ENCODE results near the gene KLHL2.
"Not testable (repeated sequence)": the region's sequence is repeated elsewhere in the genome, so short reads cannot be mapped to it uniquely, and the experiment has no call there.

KLHL2 gene

DNA sequence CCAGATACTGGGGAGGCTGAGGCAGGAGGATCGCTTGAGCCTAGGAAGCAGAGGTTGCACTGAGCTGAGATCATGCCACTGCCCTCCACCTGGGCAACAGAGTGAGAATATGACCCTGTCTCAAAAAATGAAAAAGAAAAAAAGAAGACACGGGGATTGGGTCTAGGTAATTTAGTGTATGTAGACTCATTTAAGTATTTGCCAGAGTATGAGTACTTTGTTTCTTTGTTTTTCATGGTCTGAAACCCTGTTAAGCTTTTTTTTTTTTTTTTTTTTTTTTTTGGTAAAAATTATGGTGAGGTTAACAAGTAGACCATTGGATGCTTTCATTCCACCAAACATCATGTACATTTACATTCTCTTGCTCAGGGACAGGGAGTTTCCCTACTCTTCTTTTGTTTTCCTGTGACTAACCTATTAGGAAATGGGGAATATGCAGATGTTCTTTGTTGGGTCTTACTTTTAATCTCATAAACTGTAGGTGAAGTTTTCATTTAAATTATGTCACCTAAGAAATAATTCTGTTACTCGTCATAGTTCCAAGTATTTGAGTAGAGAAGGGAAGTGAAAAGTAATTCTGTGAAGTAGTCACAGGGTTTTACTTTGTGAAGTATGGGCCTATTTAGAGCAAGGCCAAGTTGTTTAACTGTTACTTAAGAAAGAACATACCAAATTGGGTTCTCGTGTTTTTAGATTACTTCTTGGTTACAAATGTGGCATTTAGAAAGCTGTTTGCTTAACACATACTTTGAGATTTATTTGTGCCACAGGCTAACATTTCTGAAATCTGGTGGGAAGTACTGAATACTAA lies 25.5 kb downstream of the KLHL2 start:
- not testable (repeated sequence) for DNase-seq (ENCODE audit: low read depth)

DNA sequence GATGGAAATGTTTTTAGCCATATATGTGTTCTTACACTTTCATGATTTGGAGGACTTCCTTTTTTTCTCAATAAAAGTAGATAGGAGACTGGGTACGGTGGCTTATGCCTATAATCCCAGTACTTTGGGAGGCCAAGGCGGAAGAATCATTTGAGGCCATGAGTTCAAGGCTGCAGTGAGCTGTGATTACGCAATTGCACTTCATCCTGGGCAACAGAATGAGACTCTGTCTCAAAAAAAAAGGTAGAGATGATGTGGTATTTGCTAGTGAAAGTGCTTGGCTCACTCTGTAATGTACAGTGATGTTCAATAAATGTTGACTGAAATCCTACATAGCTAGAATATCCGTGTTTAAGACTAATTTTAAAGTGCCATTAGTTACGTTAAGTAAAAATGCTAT lies 27.4 kb downstream of the KLHL2 start:
- DNase-seq (ENCODE audit: low read depth), result no peak

DNA sequence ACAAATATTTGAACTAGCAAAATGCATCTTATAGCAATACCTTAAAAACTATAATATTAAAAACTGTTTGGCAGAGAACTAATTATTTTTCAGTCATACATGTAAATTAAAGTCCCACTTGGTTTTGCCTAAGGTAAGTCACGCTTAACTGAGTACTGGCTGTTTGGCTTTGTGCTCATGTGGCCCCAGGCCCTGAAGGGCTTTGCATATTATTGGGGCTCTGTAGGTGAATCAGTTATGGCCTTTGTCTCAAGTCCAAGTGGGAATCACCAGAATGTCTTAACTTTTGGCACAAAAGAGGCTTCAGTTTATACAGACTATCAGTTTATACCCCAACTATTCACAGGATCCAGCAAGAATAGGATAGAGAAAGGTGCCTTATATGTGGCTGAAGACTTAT lies 29.5 kb downstream of the KLHL2 start:
- DNase-seq (ENCODE audit: low read depth), result not testable (repeated sequence)

DNA sequence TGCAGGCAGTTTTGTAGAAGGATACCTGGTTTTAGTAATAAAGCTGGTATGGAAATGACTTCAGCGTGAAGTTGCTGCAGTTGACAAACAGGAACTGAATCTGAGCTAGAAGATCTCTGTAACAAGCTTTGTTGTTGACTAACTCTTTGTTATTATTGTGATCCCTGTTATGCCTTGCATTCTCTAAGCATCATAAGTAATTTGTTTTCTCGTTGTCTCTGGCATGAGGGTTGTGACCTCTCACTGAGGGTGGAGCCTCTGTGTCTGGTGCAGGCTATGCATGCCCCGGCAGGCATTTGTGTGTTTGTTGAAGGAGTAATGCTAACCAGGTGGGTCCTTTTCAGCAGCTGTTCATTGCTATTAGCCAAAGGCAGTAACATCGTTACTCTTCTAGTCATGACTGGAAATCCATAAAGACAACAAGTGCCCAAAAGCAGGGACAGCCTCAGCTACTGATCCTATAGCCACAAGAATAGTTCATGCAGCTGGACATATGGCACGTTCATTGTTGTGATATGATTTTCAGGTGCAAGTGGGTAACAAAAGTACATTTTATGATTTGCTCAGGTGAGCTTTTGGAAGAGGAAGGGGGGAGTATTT lies 30.8 kb downstream of the KLHL2 start:
- DNase-seq (ENCODE audit: low read depth), result not testable (repeated sequence)

DNA sequence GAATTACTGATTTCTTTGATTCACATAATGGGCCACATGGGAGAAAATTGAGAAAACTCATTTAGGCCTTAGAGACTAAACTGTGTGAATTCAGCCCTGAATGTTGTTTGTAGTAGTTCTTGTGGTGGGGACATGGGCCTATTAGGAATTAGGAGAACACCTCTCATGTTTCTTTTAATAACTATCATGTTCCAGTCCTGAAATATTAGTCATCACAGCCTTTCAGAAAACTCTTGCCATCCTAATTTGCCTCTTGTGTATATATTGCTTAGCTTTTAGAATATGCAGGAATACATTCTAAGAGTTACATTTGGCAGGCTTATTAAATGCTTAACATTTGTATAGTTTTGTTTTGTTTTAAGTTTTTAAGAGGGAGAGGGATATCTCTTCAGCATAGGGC lies 33.4 kb downstream of the KLHL2 start:
- DNase-seq (ENCODE audit: low read depth), result not testable (repeated sequence)

DNA sequence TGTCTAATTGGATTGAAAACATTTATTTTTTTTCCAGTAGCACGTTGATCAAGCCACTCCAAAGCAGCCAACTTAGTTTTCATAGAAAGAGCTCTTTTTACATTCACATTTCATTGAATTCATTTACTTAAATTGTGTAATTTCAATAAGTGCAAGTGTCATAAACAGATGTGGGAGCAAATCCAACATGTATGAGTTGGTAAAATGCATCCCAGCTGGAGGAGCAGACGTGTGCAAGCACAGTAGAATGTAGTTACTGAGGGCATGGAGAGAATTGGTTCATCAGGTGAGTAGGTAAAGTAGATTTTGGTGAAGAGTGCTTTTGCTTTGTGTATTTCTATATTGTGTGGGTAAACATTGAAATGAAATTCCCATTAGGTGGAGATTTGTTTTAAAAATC lies 36.8 kb downstream of the KLHL2 start:
- not testable (repeated sequence) for DNase-seq (ENCODE audit: low read depth)

DNA sequence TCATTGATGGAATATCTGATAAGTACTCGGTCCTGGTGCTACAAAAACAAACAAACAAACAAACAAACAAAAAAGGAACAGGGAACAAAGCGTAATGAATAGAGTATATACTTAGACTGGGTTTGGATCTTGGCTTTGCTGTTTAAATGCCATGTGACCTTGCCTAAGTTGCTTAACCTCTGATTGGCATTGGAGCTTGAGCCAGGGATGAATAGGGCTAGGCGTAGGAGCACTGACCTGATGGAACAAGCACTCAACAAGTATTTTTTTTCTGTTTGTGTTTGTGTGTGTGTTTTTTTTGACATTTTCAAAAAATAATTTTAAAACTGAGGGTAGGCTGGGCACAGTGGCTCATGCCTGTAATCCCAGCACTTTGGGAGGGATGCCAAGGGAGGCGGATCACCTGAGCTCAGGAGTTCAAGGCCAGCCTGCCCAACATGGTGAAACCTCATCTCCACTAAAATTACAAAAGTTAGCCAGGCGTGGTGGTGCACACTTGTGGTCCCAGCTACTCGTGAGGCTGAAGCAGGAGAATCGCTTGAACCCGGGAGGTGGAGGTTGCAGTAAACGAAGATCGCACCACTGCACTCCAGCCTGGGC lies 37.3 kb downstream of the KLHL2 start:
- DNase-seq (ENCODE audit: low read depth), result not testable (repeated sequence)

DNA sequence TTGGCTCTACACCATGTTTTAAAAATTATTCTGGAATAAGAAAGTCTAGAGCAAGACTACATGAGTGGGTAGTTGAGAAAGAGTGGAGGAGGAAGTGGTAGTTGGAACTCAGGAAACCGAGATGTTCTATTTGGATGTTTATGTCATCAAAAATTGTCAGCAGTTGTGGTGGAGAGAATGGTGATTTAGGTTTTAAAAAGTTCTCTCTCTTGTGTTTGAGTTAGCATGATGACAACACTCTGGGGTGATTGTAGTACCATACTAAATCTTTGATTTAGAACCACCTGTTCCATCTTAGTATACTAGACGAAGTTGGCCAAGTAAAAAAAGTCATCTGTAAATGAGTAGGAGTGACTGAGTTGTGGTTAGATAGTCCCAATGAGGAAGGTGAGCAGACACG lies 40.7 kb downstream of the KLHL2 start:
- no peak for DNase-seq (ENCODE audit: low read depth)

DNA sequence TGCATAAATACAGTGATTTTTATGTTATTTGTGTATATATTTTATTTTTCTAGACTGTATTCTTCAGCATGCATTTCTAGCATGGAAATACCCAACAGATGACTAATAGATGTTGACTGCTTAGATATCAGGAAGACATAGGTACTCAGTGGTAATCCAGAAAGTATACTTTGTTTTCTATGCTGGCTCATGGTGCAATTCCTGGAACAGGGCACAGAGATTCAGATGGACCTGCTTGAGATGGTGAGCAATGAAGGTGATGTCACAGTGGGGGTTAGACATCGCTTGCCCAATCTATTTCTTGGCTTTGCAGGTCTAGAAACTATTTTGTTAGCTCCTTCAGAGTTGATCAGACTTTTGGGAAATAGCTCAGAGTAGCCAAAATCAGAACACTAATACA lies 41.5 kb downstream of the KLHL2 start:
- DNase-seq (ENCODE audit: low read depth), result not testable (repeated sequence)

DNA sequence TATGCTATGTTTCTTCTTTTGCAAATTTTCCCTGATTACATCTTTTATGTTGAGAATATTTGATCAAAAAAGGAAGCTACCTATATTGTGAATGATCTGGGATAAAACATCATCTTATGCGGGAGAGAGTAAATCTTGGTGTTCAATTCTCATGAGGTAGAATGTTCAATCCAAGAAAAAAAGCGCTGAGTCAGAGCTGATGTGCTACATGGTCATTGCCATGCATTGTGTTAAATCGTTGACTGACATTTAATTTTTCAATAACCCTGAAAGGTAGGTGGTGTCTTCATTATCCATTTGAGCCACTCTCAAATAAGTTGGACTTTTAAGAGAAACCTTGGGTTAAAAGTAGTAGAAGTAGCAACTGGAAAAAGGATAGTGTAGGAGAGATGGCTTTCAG lies 47.4 kb downstream of the KLHL2 start:
- not testable (repeated sequence) for DNase-seq (ENCODE audit: low read depth)

DNA sequence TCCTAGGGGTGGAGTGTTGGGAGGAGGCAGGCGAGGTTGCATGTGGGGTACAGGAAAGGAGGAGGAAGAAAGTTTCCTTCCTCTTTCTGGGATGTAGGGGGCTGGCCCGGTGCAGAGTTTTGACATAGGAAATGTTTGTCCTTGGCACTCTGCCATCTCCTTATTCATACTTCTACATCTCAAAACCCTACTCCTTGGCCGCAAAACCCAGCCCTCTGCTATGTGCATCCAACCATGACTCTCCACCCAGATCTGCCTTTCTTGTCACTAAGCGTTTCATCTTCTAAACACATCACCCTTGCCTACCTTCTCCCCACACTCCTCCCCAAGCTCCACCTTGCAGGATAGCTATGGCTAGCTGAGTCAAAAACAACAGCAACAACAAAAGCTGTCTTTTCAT lies 48.1 kb downstream of the KLHL2 start:
- DNase-seq (ENCODE audit: low read depth), result peak; percentile 2

DNA sequence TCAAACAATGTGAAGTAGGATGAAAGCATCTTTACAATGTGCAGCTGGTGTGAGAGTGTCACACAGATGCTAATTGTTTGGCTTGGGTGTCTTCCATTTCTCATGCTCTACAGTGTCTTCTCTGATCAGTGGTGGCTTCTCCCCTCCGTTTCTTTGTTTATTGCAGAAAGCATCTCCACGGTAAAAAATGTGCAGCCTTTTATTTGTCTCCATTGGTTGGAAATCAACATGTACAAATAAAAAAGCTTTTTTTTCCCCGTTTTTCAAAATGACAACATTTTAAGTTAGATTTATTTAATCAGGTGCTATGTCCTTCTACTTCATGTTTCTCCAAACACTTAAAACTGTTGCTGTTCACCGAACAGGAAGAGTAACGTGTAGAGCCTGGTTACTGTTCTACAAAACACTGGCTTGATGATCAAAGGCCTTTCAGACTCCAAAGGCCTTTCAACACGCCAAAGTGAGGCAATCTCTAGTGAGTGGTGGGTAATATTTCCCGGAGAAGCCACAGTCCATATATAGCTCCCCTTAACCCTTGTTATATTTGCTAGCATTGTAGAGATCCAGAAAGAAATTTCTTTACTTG lies 48.8 kb downstream of the KLHL2 start:
- DNase-seq (ENCODE audit: low read depth), result not testable (repeated sequence)

DNA sequence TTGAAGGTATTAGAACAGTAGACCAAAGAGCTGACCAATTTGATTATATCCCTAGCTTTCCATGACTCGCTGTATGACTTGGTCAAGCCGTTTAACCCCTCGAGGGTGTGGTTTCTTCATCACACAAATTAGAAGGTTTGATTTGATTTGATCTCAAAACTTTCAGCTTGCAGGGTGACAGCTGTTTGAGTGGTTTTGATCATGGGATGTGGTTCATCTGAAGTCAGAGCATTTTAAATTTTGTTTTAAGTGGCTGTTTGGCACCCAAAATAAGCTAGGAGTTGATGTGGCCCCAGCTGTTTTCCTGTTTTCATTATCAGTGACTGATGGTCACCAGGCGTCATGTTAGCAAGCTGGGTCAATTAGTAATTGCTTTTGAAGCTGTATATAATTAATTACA lies 52.4 kb downstream of the KLHL2 start:
- DNase-seq (ENCODE audit: low read depth), result not testable (repeated sequence)

DNA sequence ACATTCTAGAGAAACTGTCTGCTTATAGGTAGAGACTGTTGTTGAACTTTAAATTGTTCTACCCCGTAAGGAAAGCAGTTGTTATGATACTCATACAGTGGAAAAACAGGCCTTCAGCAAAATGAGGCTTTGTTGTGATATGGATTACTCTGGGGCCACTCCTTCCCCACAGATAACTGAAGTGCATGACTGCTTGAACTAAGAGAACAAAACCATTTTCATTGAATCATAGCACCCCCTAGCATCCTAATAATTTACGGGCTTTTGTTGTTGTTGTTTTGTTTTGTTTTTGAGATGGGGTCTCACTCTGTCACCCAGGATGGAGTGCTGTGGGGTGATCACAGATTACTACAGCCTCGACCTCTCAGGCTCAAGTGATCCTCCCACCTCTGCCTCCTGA lies 54.9 kb downstream of the KLHL2 start:
- DNase-seq (ENCODE audit: low read depth), result not testable (repeated sequence)

DNA sequence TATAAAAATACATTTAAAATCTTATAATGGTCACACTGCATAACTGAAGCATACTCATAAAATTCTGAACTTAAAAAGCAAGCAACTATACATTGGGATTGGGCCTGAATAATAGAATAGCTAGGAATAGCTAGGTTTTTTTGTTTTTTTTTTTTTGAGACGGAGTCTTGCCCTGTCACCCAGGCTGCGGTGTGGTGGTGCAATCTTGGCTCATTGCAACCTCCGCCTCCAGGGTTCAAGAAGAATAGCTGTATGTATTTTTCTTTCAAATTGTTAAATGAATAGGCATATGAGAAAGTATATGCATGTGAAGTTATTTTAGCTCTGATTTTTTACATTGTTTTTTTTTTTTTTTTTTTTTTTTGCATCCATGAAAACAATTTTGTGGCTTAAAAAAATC lies 56.1 kb downstream of the KLHL2 start:
- not testable (repeated sequence) for DNase-seq (ENCODE audit: low read depth)

DNA sequence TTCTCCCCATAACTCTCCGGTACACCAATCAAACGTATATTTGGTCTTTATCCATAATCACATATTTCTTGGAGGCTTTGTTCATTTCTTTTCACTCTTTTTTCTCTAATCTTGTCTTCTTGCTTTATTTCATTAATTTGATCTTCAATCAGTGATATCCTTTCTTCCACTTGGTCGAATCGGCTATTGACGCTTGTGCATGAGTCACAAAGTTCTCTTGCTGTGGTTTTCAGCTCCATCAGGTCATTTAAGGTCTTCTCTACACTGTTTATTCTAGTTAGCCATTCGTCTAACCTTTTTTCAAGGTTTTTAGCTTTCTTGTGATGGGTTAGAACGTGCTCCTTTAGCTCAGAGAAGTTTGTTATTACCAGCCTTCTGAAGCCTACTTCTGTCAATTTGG lies 62.6 kb downstream of the KLHL2 start:
- DNase-seq (ENCODE audit: low read depth), result not testable (repeated sequence)

DNA sequence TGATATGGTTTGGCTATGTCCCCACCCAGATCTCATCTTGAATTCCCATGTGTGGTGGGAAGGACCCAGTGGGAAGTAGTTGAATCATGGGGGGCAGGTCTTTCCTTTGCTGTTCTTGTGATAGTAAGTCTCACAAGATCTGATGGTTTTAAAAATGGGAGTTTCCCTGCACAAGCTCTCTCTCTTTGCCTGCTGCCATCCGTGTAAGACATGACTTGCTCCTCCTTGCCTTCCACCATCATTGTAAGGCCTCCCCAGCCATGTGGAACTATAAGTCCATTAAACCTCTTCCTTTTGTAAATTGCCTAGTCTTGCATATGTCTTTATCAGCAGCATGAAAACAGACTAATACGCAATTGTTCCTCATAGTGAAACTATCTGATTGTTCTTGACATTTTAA lies 66.1 kb downstream of the KLHL2 start:
- not testable (repeated sequence) for DNase-seq (ENCODE audit: low read depth)

DNA sequence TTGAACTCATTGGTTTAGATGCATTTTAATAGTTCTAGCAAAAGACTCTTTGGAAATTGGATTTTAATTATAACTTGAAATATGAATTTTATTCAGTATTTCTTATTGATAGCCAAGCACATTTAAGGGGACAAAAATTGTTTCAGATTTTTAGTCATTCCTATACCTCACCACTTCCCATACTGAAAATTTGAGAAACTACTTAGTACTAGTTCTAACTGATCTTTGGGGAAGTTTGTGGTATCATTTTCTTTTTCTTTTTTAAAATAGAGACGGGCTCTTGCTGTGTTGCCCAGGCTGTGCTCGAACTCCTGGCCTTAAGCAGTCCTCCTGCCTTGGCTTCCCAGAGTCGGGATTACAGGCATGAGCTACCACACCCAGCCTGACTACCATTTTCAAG lies 68.0 kb downstream of the KLHL2 start:
- not testable (repeated sequence) for DNase-seq (ENCODE audit: low read depth)

DNA sequence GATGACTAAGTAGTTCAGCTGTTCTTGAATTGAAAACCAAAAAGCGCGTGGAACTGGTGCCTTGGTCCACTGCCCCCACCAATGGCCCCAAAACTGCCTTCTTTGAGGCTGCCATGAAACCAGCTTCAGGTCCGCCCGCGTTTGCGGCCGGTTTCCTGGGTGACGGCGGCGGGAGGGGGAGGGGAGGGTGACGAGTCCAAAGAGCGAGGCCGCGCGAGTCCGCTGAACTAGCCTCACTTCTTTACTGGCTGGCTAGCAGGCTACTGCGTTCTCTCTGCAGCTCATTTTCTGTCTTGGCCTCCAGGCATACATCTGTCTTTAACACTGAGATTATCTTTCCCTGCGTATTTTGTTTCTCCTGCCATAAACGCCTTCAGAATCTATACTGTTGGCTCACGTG lies 72.2 kb downstream of the KLHL2 start:
- not testable (repeated sequence) for DNase-seq (ENCODE audit: low read depth)

DNA sequence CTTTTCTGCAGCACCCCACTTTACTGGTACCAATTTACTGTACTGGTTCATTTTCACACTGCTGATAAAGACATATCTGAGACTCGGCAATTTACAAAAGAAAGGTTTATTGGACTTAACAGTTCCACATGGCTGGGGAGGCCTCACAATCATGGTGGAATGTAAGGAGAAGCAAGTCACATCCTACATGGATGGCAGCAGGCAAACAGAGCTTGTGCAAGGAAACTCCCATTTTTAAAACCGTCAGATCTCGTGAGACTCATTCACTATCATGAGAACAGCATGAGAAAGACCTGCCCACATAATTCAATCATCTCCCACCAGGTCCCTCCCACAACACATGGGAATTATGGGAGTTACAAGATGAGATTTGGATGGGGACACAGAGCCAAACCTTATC lies 77.3 kb downstream of the KLHL2 start:
- DNase-seq (ENCODE audit: low read depth), result not testable (repeated sequence)

DNA sequence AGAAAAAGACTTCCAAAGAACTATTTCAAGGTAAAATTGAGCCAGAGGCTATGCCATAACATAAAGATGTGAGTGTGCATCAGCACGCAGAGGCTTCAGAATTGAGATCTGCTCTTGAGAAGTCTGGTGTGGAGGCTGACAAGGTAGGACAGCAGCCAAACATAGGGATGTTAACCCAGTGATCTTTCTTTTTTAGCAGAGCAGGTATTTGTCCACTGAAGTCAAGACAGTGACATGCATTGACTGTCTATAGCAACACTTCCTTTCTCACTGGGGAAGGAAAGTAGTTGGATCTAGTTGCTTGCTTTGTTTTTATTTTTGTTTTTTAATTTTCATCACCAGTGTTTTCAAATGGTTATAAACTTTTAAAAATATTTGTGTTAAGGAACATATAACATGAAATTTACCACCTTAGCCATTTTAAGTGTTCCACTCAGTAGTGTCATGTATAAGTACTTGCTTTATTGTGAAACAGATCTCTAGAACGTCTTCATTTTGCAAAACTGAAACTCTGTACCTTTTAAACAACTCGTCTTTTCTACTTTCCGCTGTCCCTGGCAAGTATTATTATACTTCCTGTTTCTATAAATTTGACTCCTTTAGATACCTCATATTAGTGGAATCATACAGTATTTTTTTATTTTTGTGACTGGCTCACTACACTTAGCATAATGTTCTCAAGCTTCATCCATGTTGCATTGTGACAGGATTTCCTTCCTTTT lies 79.4 kb downstream of the KLHL2 start:
- DNase-seq (ENCODE audit: low read depth), result not testable (repeated sequence)

DNA sequence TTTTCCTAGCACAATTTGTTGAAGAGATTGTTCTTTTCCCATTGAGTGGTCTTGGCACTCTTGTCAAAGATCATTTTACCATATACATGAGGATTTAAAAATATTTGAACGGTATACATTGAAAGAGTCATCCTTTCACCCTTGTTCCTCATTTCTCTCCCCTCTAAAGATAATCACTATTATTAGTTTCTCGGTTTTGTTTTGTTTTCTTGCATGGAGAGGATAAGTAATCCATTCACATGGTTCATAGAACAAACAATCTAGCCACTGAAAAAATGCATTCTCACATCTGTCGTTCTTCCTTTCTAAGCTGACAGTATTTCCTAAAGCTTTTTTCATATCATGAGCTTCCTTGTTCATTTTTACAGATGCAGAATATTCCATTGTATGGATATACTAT lies 80.9 kb downstream of the KLHL2 start:
- no peak for DNase-seq (ENCODE audit: low read depth)
